Breast epithelium (tissue), 3 donors: ENCODE data around the gene CCDC146.
"Not testable (repeated sequence)": the region's sequence is repeated elsewhere in the genome, so short reads cannot be mapped to it uniquely, and the experiment has no call there.

Experiments
- CTCF ChIP-seq, 3 donors: fragments of 450-650 bp; IDR thresholded peaks; one replicate each; pipeline ENCODE4 v1.5.1; 2016 to 2017; ENCODE audit warnings: antibody characterized with exemption in 3 of 3, mild to moderate bottlenecking in 3 of 3, moderate library complexity in 3 of 3
- POLR2A ChIP-seq: fragments of 450-650 bp; IDR thresholded peaks from one replicate; pipeline ENCODE4 v1.6.1; 2016; ENCODE audit warnings: antibody characterized with exemption, mild to moderate bottlenecking, moderate library complexity
- POLR2AphosphoS5 ChIP-seq, 3 donors: sonication (generic); formaldehyde crosslinking; IDR thresholded peaks; one replicate each; pipeline ENCODE4 v1.6.1; 2017; ENCODE audit warnings: antibody characterized with exemption in 3 of 3

- TF ChIP-seq CTCF (IDR thresholded peaks at IDR 0.05); POLR2AphosphoS5 (IDR thresholded peaks at IDR 0.05); POLR2A: not testable (repeated sequence)
These were observed 55.0 kb downstream of the CCDC146 start for GRCh38 chr7:77177321-77177904.
